ENCODE measurements around the gene LOXHD1.

The LOXHD1 gene

GRCh38 chr18:46675112-46675511 lies 18.1 kb upstream of the LOXHD1 start:
- DNase-seq (ENCODE audit: extremely low spot score, insufficient read length, low read depth) (no peak), FAIRE-seq (no peak)

- DNase-seq (ENCODE audit: extremely low spot score, insufficient read length, low read depth), result no peak
- FAIRE-seq, result no peak
Observed at GRCh38 chr18:46672062-46672970, 15.3 kb upstream of the LOXHD1 start.

GRCh38 chr18:46668694-46669093 lies 11.7 kb upstream of the LOXHD1 start:
- FAIRE-seq (no peak), DNase-seq (ENCODE audit: extremely low spot score, insufficient read length, low read depth) (no peak)

GRCh38 chr18:46668135-46668534 lies 11.1 kb upstream of the LOXHD1 start:
- no peak for FAIRE-seq
- no peak for DNase-seq (ENCODE audit: extremely low spot score, insufficient read length, low read depth)

GRCh38 chr18:46663539-46663938 lies 6.5 kb upstream of the LOXHD1 start:
- no peak for DNase-seq (ENCODE audit: extremely low spot score, insufficient read length, low read depth)
- no peak for FAIRE-seq

GRCh38 chr18:46660957-46661749 lies 4.1 kb upstream of the LOXHD1 start:
- FAIRE-seq (no peak), DNase-seq (ENCODE audit: extremely low spot score, insufficient read length, low read depth) (no peak)

- no peak for FAIRE-seq
- DNase-seq (ENCODE audit: extremely low spot score, insufficient read length, low read depth), result no peak
Observed at GRCh38 chr18:46659484-46659883, 2.5 kb upstream of the LOXHD1 start.

GRCh38 chr18:46656326-46657114 lies 500 bp downstream of the LOXHD1 start:
- FAIRE-seq, result no peak
- DNase-seq (ENCODE audit: extremely low spot score, insufficient read length, low read depth), result no peak

- DNase-seq (ENCODE audit: extremely low spot score, insufficient read length, low read depth) (no peak), FAIRE-seq (no peak)
Observed at GRCh38 chr18:46652372-46652771, 4.6 kb downstream of the LOXHD1 start.

- FAIRE-seq, result no peak
Observed at GRCh38 chr18:46650681-46651080, 6.3 kb downstream of the LOXHD1 start.

GRCh38 chr18:46649071-46649862 lies 7.8 kb downstream of the LOXHD1 start:
- DNase-seq (ENCODE audit: extremely low spot score, insufficient read length, low read depth), result no peak
- no peak for FAIRE-seq

More at GRCh38 chr18:46650681-46651080, 6.3 kb downstream of the LOXHD1 start:
- no peak for DNase-seq (ENCODE audit: extremely low spot score, insufficient read length, low read depth)

GRCh38 chr18:46646468-46646867 lies 10.6 kb downstream of the LOXHD1 start:
- FAIRE-seq (no peak), DNase-seq (ENCODE audit: extremely low spot score, insufficient read length, low read depth) (no peak)

GRCh38 chr18:46642561-46642960 lies 14.5 kb downstream of the LOXHD1 start:
- no peak for FAIRE-seq
- no peak for DNase-seq (ENCODE audit: extremely low spot score, insufficient read length, low read depth)

GRCh38 chr18:46641917-46642316 lies 15.1 kb downstream of the LOXHD1 start:
- FAIRE-seq (no peak), DNase-seq (ENCODE audit: extremely low spot score, insufficient read length, low read depth) (no peak)

- no peak for FAIRE-seq
- no peak for DNase-seq (ENCODE audit: extremely low spot score, insufficient read length, low read depth)
Observed at GRCh38 chr18:46639386-46639785, 17.6 kb downstream of the LOXHD1 start.

GRCh38 chr18:46636040-46636630 lies 20.9 kb downstream of the LOXHD1 start:
- FAIRE-seq (no peak), DNase-seq (ENCODE audit: extremely low spot score, insufficient read length, low read depth) (no peak)

- DNase-seq (ENCODE audit: extremely low spot score, insufficient read length, low read depth) (no peak), FAIRE-seq (no peak)
Observed at GRCh38 chr18:46632401-46633071, 24.5 kb downstream of the LOXHD1 start.

- FAIRE-seq (no peak), DNase-seq (ENCODE audit: extremely low spot score, insufficient read length, low read depth) (no peak)
Observed at GRCh38 chr18:46630991-46631390, 26.0 kb downstream of the LOXHD1 start.

- DNase-seq (ENCODE audit: extremely low spot score, insufficient read length, low read depth) (no peak), FAIRE-seq (no peak)
Observed at GRCh38 chr18:46630160-46630559, 26.9 kb downstream of the LOXHD1 start.

All from GM18507 (cell line).